Peyer's patch (tissue), 4 donors: ENCODE results near the gene SCN5A. TPM values are rescaled to one million over a fixed set of nuclear protein-coding genes. Genes with fewer than 3 reads are reported as not detected.

Experiments used
- DNase-seq, 3 donors: peaks; one replicate each; pipeline ENCODE4 v3.0.0-alpha.2; 2017 to 2019
- H3K27ac ChIP-seq, 4 donors: fragments of 200-600 bp; sonication (generic); one replicate each; pipeline ENCODE4 v1.5.1; 2016 to 2019
- H3K27me3 ChIP-seq, 2 donors: fragments of 200-600 bp; sonication (generic); one replicate each; pipeline ENCODE4 v1.5.1; 2019
- H3K36me3 ChIP-seq, 3 donors: fragments of 200-600 bp; sonication (generic); one replicate each; pipeline ENCODE4 v1.5.1; 2016 to 2019
- H3K4me1 ChIP-seq, 4 donors: fragments of 200-600 bp; sonication (generic); one replicate each; pipeline ENCODE4 v1.5.1; 2016 to 2019
- H3K4me3 ChIP-seq, 4 donors: fragments of 200-600 bp; sonication (generic); 1 replicate in 3 of 4; 2 replicates in 1 of 4; pipeline ENCODE4 v1.5.1; 2016 to 2019; ENCODE audit warnings: mild to moderate bottlenecking in 1 of 4
- H3K9me3 ChIP-seq, 4 donors: fragments of 200-600 bp; sonication (generic); one replicate each; pipeline ENCODE4 v1.5.1; 2016 to 2019; ENCODE audit warnings: mild to moderate bottlenecking in 1 of 4
- CTCF ChIP-seq, 6 experiments: fragments of 450-650 bp in 4 of 6; fragments of 200-600 bp in 2 of 6; sonication (generic) in 1 of 6; IDR thresholded peaks; one replicate each; pipeline ENCODE4 v1.5.1; 2017 to 2019; ENCODE audit warnings: antibody characterized with exemption in 6 of 6, mild to moderate bottlenecking in 3 of 6, moderate library complexity in 1 of 6
- POLR2A ChIP-seq, 2 donors: fragments of 450-650 bp; IDR thresholded peaks; one replicate each; pipeline ENCODE4 v1.5.1; 2017; ENCODE audit warnings: antibody characterized with exemption in 2 of 2, mild to moderate bottlenecking in 2 of 2, moderate library complexity in 2 of 2
- total RNA-seq, 4 donors: library from RNA; depleted of rRNA; stranded (reverse); fragments of >200 nt; gene quantifications; one replicate each; pipeline ENCODE4 v1.1.0, GENCODE V29; 2016

SCN5A gene
- total RNA-seq, 4 donors from 2014 or later: 0.13 TPM; not detected in 3

GRCh38 chr3:38651153-38651789, 1.8 kb upstream of the SCN5A start:
- H3K36me3 ChIP-seq: no peaks in the 10 kb centered on the region
- H3K4me3 ChIP-seq: no peak overlapping the region
- DNase-seq: peak; percentile 21 to 82 (median 73)
- H3K27ac ChIP-seq: no peak overlapping the region
- peaks cover 0 to 19% (median 6%) of the 10 kb centered on the region in 4 donors for H3K4me1 ChIP-seq
- H3K9me3 ChIP-seq: no peaks in the 10 kb centered on the region
- TF ChIP-seq CTCF (IDR thresholded peaks at IDR 0.05) (peak; percentile 53 to 88 (median 84)), POLR2A (IDR thresholded peaks at IDR 0.05) (no peak)
- peaks cover 0 to 12% of the 10 kb centered on the region in 2 donors for H3K27me3 ChIP-seq

- TF ChIP-seq CTCF (IDR thresholded peaks at IDR 0.05) (no peak), POLR2A (IDR thresholded peaks at IDR 0.05) (no peak)
- no peak for DNase-seq
- Histone ChIP-seq H3K4me3 (no peak overlapping the region), H3K36me3 (no peaks in the 10 kb centered on the region), H3K27ac (no peak overlapping the region), H3K9me3 (no peaks in the 10 kb centered on the region), H3K4me1 (peaks cover 0 to 19% (median 6%) of the 10 kb centered on the region in 4 donors), H3K27me3 (peaks cover 0 to 12% of the 10 kb centered on the region in 2 donors)
Observed at GRCh38 chr3:38650248-38650951, 913 bp upstream of the SCN5A start.

GRCh38 chr3:38648659-38649499, 608 bp downstream of the SCN5A start:
- H3K27ac ChIP-seq: no peak overlapping the region
- H3K27me3 ChIP-seq: peaks cover 0 to 12% of the 10 kb centered on the region in 2 donors
- peaks cover 0 to 19% (median 6%) of the 10 kb centered on the region in 4 donors for H3K4me1 ChIP-seq
- H3K36me3 ChIP-seq: no peaks in the 10 kb centered on the region
- peak overlapping the region; percentile 30 to 67 (median 55) for H3K4me3 ChIP-seq
- TF ChIP-seq CTCF (IDR thresholded peaks at IDR 0.05) (no peak), POLR2A (IDR thresholded peaks at IDR 0.05) (no peak)
- no peaks in the 10 kb centered on the region for H3K9me3 ChIP-seq
- no peak for DNase-seq

- no peak for DNase-seq
- Histone ChIP-seq H3K9me3 (no peaks in the 10 kb centered on the region), H3K4me1 (peaks cover 0 to 19% (median 6%) of the 10 kb centered on the region in 4 donors), H3K4me3 (no peak overlapping the region), H3K27me3 (peaks cover 0 to 12% of the 10 kb centered on the region in 2 donors), H3K36me3 (no peaks in the 10 kb centered on the region), H3K27ac (no peak overlapping the region)
- TF ChIP-seq CTCF (IDR thresholded peaks at IDR 0.05): no peak
- TF ChIP-seq POLR2A (IDR thresholded peaks at IDR 0.05): no peak
Observed at GRCh38 chr3:38648024-38648658, 1.3 kb downstream of the SCN5A start.
